GM18867 (cell line): ENCODE measurements around the gene SPDYE9.
"Not testable (repeated sequence)": the region's sequence is repeated elsewhere in the genome, so short reads cannot be mapped to it uniquely, and the experiment has no call there.

Experiments used
- ATAC-seq: cut with Tn5 transposase; IDR thresholded peaks from one replicate; pipeline ENCODE4 v1.9.1; 2021; ENCODE audit warnings: mild to moderate bottlenecking, moderate library complexity; ENCODE audit not compliant: unreplicated experiment

SPDYE9 gene, protein sequence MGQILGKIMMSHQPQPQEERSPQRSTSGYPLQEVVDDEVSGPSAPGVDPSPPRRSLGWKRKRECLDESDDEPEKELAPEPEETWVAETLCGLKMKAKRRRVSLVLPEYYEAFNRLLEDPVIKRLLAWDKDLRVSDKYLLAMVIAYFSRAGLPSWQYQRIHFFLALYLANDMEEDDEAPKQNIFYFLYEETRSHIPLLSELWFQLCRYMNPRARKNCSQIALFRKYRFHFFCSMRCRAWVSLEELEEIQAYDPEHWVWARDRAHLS

DNA sequence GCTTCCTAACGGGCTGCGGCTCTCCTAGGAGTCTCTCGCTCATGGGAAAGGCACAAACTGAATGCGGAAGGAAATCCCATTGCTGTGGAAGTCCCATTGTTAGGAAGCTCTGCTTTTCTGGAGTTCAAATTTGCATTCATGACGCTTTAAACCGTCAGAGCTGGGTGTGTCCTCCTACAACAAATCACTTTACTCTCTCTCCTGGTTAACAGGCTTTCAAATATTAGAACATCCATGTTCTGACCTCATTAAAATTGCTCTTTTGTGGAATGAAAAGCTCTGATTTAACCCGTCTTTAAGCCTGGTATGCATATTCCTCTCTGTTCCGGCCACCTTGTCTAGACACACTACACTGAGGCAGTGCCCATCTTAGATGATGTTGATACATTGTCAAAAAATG is at the start of gene SPDYE9:
TSS of gene SPDYE9 (minus strand) at position 101 of the 400 bp plus-strand sequence. CDS start 1,800 bp downstream, outside the sequence.
- not testable (repeated sequence) for ATAC-seq

DNA sequence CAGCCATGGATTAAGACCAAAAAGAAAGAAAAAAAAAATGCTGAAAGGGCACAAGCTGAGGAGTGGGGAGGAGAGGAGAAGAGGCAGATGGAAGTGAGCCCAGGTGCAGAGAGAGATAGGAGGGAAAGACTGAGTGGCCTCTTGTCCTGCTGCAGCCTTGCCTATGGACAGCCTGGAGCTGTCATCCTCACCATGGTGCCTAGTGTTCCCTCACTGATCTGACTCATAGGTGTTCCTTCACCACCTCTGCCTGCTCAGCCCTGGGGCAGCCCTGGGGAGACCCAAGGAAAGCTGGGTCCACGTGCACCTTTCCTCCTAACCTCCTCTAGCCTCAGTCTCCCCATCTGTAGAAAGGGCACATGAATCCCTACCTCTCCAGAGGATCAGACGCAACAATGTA is 49.0 kb upstream of the SPDYE9 start:
- ATAC-seq = not testable (repeated sequence)

DNA sequence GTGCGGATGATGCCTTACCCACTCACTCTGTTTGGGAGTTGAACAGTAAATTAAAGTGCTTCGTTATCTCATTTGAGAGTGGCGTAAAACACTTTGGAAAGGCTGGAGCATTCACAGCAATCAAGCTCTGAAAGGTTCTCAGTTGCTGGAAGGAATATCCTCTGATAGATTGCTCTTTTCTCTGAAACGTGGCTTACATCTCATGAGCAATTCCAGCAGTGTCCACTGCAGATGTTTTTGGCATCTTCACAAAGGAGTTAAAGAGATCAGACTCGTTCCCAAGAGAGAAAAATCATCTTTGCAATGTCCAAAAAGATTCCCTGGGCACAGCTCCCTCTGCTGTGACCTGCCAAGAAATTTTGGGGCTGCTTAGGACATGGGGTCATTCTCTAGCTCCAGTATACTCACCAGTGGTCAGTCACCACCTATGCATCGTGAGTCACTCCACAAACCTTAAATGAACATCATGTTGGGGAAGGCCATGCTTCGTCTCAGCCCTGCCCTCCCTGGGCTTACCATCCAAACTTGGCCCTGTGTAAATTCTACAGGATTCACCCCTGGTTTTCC is 46.9 kb upstream of the SPDYE9 start:
- not testable (repeated sequence) for ATAC-seq

DNA sequence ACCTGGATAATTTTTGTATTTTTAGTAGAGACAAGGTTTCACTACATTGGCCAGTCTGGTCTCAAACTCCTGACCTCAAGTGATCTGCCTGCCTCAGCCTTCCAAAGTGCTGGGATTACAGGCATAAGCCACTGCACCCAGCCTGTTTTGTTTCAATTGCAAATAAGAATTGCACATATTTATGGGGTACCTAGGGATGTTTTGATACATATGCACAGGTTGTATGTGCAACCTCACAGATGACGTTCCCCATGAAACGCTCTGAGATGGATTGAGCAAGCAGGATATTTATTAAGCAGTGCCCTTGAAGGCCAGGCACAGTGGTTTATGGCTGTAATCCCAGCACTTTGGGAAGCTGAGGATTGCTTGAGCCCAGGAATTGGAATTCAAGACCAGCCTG is 44.8 kb upstream of the SPDYE9 start:
- ATAC-seq = not testable (repeated sequence)

DNA sequence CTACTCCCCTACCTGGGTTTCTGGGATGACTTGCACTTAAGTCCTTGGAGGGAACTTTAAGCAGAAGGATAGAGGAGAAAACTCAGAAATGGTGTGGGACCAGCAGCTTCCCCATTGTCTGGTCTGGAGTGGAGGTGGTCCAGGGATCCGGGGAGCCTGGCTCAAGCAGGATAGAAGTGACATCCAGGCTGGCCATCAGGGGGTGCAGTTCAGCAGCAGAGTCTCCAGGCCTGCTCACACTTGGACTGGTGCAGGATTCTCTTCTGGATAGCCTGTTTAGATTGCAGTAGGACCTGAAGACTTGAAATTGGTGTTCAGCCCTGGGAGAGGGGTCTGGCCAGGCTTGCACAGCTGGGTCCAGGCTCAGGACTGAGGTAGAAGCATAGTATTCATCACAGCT is 38.3 kb upstream of the SPDYE9 start:
- not testable (repeated sequence) for ATAC-seq

DNA sequence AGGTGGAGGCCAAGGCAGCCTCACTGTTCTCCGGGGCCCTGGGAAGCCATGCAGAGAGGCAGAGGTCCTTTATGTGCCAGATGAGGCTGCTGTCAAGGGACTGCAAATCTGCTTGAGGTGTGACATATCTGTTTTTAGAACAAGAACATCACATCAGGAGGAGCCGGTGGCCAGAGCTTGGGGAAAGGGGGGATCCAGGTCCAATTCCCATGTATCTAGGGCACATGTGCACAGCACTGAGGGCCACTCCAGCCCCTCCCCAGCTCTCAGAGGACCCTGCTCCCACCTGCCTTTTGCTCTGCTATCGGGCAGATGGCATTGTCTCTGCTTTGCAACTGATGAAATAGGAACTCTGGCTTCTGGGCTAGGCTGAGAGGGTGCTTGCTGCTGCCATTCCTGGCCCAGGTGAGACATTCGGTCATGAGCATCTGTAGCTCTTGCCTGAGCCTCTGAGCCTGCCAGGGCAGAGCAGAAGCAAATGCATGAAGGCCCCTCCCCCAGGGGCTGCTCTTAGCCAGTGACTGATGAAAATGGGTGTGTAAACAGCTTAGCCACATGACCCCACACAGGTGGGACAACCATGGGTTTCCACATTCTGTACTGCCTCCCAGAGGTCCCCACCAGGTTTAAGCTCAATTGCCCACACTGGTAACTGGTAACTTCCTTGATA is 37.1 kb upstream of the SPDYE9 start:
- ATAC-seq = not testable (repeated sequence)

DNA sequence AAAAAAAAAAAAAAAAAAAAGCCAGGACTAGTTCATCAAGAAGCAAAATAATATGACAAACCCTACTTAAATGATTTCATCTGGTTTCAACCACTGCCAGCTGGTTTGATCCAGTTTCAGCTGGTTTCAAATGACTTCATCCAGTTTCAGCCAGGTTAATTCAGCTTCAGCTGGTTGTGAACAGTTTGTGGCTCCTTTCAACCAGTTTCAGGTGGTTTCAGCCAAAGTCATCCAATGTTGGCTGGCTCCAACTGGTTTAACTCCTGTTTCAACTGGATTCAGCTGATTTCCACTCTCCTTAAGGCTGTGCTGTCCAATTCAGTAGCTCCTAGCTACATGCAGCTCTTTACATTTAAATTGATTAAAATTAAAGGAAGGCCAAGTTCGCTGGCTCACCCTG is 32.3 kb upstream of the SPDYE9 start:
- not testable (repeated sequence) for ATAC-seq

DNA sequence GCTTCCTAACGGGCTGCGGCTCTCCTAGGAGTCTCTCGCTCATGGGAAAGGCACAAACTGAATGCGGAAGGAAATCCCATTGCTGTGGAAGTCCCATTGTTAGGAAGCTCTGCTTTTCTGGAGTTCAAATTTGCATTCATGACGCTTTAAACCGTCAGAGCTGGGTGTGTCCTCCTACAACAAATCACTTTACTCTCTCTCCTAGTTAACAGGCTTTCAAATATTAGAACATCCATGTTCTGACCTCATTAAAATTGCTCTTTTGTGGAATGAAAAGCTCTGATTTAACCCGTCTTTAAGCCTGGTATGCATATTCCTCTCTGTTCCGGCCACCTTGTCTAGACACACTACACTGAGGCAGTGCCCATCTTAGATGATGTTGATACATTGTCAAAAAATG is 28.0 kb downstream of the SPDYE9 start, which contains the start of gene SPDYE11:
TSS of gene SPDYE11 (minus strand) at position 101 of the 400 bp plus-strand sequence. CDS start 1,800 bp downstream, outside the sequence.
- not testable (repeated sequence) for ATAC-seq

DNA sequence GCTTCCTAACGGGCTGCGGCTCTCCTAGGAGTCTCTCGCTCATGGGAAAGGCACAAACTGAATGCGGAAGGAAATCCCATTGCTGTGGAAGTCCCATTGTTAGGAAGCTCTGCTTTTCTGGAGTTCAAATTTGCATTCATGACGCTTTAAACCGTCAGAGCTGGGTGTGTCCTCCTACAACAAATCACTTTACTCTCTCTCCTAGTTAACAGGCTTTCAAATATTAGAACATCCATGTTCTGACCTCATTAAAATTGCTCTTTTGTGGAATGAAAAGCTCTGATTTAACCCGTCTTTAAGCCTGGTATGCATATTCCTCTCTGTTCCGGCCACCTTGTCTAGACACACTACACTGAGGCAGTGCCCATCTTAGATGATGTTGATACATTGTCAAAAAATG is 56.2 kb downstream of the SPDYE9 start, which contains the start of gene SPDYE8:
TSS of gene SPDYE8 (minus strand) at position 101 of the 400 bp plus-strand sequence. CDS start 1,800 bp downstream, outside the sequence.
- ATAC-seq = not testable (repeated sequence)
